GM19455 (cell line): Measurements from ENCODE around the gene KIF13A.
"Not testable (repeated sequence)": the region's sequence is repeated elsewhere in the genome, so short reads cannot be mapped to it uniquely, and the experiment has no call there.

Experiments used
- ATAC-seq: cut with Tn5 transposase; IDR thresholded peaks from one replicate; pipeline ENCODE4 v1.9.1; 2021; ENCODE audit not compliant: unreplicated experiment

Gene KIF13A

GRCh38 chr6:17987447-17987696 is at the start of gene KIF13A:
TSS of gene KIF13A (minus strand) at chr6:17987635. CDS start at chr6:17987463, 172 bp downstream.
- ATAC-seq: peak; percentile 26

- ATAC-seq: no peak
These were observed 49.3 kb upstream of the KIF13A start for GRCh38 chr6:18036781-18037180.

GRCh38 chr6:18035330-18035854 is 48.0 kb upstream of the KIF13A start:
- ATAC-seq: no peak

GRCh38 chr6:18034798-18035202 is 47.4 kb upstream of the KIF13A start:
- ATAC-seq: no peak

- no peak for ATAC-seq
These were observed 44.3 kb upstream of the KIF13A start for GRCh38 chr6:18031680-18032256.

- no peak for ATAC-seq
These were observed 43.8 kb upstream of the KIF13A start for GRCh38 chr6:18031189-18031588.

- no peak for ATAC-seq
These were observed 40.9 kb upstream of the KIF13A start for GRCh38 chr6:18028332-18028731.

- no peak for ATAC-seq
These were observed 38.2 kb upstream of the KIF13A start for GRCh38 chr6:18025596-18025995.

GRCh38 chr6:18024876-18025275 is 37.4 kb upstream of the KIF13A start:
- ATAC-seq: no peak

GRCh38 chr6:18023891-18024290 is 36.5 kb upstream of the KIF13A start:
- no peak for ATAC-seq

- ATAC-seq: no peak
These were observed 35.2 kb upstream of the KIF13A start for GRCh38 chr6:18022398-18023231.

- no peak for ATAC-seq
These were observed 33.9 kb upstream of the KIF13A start for GRCh38 chr6:18021166-18021850.

- ATAC-seq: not testable (repeated sequence)
These were observed 33.1 kb upstream of the KIF13A start for GRCh38 chr6:18020545-18020944.

- no peak for ATAC-seq
These were observed 32.4 kb upstream of the KIF13A start for GRCh38 chr6:18019539-18020534.

GRCh38 chr6:18019133-18019532 is 31.7 kb upstream of the KIF13A start:
- ATAC-seq: not testable (repeated sequence)

GRCh38 chr6:18016698-18017097 is 29.3 kb upstream of the KIF13A start:
- no peak for ATAC-seq

- ATAC-seq: no peak
These were observed 28.7 kb upstream of the KIF13A start for GRCh38 chr6:18016133-18016532.

- no peak for ATAC-seq
These were observed 23.9 kb upstream of the KIF13A start for GRCh38 chr6:18011287-18011686.

GRCh38 chr6:18010540-18010939 is 23.1 kb upstream of the KIF13A start:
- not testable (repeated sequence) for ATAC-seq

- no peak for ATAC-seq
These were observed 17.0 kb upstream of the KIF13A start for GRCh38 chr6:18004256-18004985.
